K562 (cell line): ENCODE data around the gene RASIP1. TPM values are rescaled to one million over a fixed set of nuclear protein-coding genes. Genes with fewer than 3 reads are reported as not detected.

Source experiments
- ELF4 ChIP-seq: fragments of 450-650 bp; formaldehyde crosslinking; IDR thresholded peaks from 2 replicates; pipeline ENCODE4 v1.4.0; 2022; ENCODE audit warnings: missing genetic modification characterization
- MTF1 ChIP-seq: fragments of 250-450 bp; sonication (Bioruptor Pico); IDR thresholded peaks from 2 replicates; pipeline ENCODE4 v1.9.0; 2021; ENCODE audit warnings: moderate library complexity, mild to moderate bottlenecking, inconsistent platforms, borderline replicate concordance
- NCOR1 ChIP-seq: fragments of 450-650 bp; IDR thresholded peaks from 2 replicates; pipeline ENCODE4 v1.6.1; 2016; ENCODE audit warnings: mild to moderate bottlenecking, moderate library complexity
- PURB ChIP-seq: sonication (generic); formaldehyde crosslinking; IDR thresholded peaks from 2 replicates; pipeline ENCODE4 v1.9.0; 2021; ENCODE audit warnings: low read depth, mild to moderate bottlenecking, missing genetic modification reagents
- TAF15 ChIP-seq: fragments of 200-400 bp; formaldehyde crosslinking; IDR thresholded peaks from 2 replicates; pipeline ENCODE4 v1.6.1; 2017; ENCODE audit warnings: mild to moderate bottlenecking, low read depth, low read length, moderate library complexity
- ZKSCAN3 ChIP-seq: fragments of 250-450 bp; sonication (Bioruptor Pico); IDR thresholded peaks from 2 replicates; pipeline ENCODE4 v1.4.0; 2020
- ZNF778 ChIP-seq: fragments of 450-650 bp; formaldehyde crosslinking; IDR thresholded peaks from 2 replicates; pipeline ENCODE4 v1.4.0; 2020; ENCODE audit warnings: mild to moderate bottlenecking, moderate library complexity
- ZNF79 ChIP-seq: fragments of 250-450 bp; sonication (Bioruptor Pico); IDR thresholded peaks from 2 replicates; pipeline ENCODE4 v1.4.0; 2020; ENCODE audit warnings: low read depth, mild to moderate bottlenecking, moderate library complexity
- polyA plus RNA-seq, 8 experiments: library from polyadenylated mRNA; depleted of rRNA in 4 of 8; stranded (reverse) in 5 of 8; unstranded in 3 of 8; fragments of >200 nt; fragmentation: Nextera tagmentation in 2 of 8; fragmentation: Illumina TruSeq in 1 of 8; extraction: Ambion mirVana in 2 of 8; extraction: Trizol in 1 of 8; gene quantifications; 2 replicates each; pipeline versions ENCODE4 v1.2.1 to v1.2.3, GENCODE V29; 2011 to 2014; ENCODE audit warnings: inconsistent platforms in 1 of 8, missing spikeins in 1 of 8
- total RNA-seq, 7 experiments: library from RNA; depleted of rRNA in 6 of 7; stranded (reverse); fragments of >200 nt in 6 of 7; fragmentation: Illumina TruSeq in 2 of 7; extraction: Trizol in 2 of 7; gene quantifications; 2 replicates each; pipeline versions ENCODE4 v1.2.1 to v1.2.3, GENCODE V29; 2011 to 2021; ENCODE audit warnings: low replicate concordance in 1 of 7
- TF ChIP-seq, protein P1 (sequence below): fragments of 200-600 bp; sonication (generic); IDR thresholded peaks from one replicate; pipeline ENCODE4 v1.6.1; 2012; ENCODE audit warnings: mild to moderate bottlenecking, low read depth, low read length, inconsistent platforms
- TF ChIP-seq, protein P2 (sequence below): fragments of 450-650 bp; IDR thresholded peaks from 2 replicates; pipeline ENCODE4 v1.7.0; 2016; ENCODE audit warnings: borderline replicate concordance
- TF ChIP-seq, protein P3 (sequence below): fragments of 450-650 bp; formaldehyde crosslinking; IDR thresholded peaks from 2 replicates; pipeline ENCODE4 v1.4.0; 2022; ENCODE audit warnings: missing genetic modification characterization

The RASIP1 gene
- total and polyA plus RNA-seq, 9 of the 15 experiments (the other 6 are each of a cell fraction or from before 2014, with no cell fraction given) = 0.20 to 4.7 (median 1.5) TPM

DNA sequence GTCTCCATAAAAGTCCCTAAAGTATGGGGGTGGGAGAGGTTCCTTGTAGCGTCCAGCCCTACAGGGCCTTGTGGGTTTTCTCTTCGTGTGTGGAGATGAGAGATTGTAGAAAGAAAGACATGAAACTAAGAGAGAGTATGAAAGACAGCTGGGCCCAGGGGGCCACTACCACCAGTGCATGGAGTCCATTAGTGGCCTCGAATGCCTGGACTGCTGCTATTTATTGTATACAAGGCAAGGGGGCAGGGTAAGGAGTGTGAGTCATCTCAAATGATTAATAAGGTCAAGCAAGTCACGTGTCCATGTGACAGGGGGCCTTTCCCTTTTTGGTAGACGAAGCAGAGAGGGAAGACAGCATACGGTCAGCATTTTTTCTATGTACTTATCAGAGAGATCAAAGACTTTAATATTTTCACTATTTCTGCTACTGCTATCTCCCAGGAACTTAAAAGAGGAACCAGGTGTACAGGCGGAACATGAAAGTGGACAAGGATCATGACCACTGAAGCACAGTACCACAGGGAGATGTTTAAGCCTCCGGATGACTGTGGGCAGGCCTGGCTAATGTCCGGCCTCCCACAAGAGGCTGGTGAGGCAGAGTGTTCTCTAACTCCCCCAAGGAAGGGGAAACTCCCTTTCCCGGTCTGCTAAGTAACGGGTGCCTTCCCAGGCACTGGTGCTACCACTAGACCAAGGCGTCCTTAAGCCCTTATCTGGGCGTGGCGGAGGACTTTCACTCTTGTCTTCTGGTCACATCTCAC lies 40.4 kb upstream of the RASIP1 start (continued):
- TF ChIP-seq, protein P1, sequence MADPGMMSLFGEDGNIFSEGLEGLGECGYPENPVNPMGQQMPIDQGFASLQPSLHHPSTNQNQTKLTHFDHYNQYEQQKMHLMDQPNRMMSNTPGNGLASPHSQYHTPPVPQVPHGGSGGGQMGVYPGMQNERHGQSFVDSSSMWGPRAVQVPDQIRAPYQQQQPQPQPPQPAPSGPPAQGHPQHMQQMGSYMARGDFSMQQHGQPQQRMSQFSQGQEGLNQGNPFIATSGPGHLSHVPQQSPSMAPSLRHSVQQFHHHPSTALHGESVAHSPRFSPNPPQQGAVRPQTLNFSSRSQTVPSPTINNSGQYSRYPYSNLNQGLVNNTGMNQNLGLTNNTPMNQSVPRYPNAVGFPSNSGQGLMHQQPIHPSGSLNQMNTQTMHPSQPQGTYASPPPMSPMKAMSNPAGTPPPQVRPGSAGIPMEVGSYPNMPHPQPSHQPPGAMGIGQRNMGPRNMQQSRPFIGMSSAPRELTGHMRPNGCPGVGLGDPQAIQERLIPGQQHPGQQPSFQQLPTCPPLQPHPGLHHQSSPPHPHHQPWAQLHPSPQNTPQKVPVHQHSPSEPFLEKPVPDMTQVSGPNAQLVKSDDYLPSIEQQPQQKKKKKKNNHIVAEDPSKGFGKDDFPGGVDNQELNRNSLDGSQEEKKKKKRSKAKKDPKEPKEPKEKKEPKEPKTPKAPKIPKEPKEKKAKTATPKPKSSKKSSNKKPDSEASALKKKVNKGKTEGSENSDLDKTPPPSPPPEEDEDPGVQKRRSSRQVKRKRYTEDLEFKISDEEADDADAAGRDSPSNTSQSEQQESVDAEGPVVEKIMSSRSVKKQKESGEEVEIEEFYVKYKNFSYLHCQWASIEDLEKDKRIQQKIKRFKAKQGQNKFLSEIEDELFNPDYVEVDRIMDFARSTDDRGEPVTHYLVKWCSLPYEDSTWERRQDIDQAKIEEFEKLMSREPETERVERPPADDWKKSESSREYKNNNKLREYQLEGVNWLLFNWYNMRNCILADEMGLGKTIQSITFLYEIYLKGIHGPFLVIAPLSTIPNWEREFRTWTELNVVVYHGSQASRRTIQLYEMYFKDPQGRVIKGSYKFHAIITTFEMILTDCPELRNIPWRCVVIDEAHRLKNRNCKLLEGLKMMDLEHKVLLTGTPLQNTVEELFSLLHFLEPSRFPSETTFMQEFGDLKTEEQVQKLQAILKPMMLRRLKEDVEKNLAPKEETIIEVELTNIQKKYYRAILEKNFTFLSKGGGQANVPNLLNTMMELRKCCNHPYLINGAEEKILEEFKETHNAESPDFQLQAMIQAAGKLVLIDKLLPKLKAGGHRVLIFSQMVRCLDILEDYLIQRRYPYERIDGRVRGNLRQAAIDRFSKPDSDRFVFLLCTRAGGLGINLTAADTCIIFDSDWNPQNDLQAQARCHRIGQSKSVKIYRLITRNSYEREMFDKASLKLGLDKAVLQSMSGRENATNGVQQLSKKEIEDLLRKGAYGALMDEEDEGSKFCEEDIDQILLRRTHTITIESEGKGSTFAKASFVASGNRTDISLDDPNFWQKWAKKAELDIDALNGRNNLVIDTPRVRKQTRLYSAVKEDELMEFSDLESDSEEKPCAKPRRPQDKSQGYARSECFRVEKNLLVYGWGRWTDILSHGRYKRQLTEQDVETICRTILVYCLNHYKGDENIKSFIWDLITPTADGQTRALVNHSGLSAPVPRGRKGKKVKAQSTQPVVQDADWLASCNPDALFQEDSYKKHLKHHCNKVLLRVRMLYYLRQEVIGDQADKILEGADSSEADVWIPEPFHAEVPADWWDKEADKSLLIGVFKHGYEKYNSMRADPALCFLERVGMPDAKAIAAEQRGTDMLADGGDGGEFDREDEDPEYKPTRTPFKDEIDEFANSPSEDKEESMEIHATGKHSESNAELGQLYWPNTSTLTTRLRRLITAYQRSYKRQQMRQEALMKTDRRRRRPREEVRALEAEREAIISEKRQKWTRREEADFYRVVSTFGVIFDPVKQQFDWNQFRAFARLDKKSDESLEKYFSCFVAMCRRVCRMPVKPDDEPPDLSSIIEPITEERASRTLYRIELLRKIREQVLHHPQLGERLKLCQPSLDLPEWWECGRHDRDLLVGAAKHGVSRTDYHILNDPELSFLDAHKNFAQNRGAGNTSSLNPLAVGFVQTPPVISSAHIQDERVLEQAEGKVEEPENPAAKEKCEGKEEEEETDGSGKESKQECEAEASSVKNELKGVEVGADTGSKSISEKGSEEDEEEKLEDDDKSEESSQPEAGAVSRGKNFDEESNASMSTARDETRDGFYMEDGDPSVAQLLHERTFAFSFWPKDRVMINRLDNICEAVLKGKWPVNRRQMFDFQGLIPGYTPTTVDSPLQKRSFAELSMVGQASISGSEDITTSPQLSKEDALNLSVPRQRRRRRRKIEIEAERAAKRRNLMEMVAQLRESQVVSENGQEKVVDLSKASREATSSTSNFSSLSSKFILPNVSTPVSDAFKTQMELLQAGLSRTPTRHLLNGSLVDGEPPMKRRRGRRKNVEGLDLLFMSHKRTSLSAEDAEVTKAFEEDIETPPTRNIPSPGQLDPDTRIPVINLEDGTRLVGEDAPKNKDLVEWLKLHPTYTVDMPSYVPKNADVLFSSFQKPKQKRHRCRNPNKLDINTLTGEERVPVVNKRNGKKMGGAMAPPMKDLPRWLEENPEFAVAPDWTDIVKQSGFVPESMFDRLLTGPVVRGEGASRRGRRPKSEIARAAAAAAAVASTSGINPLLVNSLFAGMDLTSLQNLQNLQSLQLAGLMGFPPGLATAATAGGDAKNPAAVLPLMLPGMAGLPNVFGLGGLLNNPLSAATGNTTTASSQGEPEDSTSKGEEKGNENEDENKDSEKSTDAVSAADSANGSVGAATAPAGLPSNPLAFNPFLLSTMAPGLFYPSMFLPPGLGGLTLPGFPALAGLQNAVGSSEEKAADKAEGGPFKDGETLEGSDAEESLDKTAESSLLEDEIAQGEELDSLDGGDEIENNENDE = no peak
- TF ChIP-seq MTF1 (no peak), ELF4 (CRISPR knock-in tag) (no peak), NCOR1 (peak; percentile 57), TAF15 (no peak), PURB (CRISPR knock-in tag) (no peak), ZNF778 (CRISPR knock-in tag) (no peak), ZKSCAN3 (CRISPR knock-in tag) (no peak), ZNF79 (CRISPR knock-in tag) (no peak)
- TF ChIP-seq, protein P2, sequence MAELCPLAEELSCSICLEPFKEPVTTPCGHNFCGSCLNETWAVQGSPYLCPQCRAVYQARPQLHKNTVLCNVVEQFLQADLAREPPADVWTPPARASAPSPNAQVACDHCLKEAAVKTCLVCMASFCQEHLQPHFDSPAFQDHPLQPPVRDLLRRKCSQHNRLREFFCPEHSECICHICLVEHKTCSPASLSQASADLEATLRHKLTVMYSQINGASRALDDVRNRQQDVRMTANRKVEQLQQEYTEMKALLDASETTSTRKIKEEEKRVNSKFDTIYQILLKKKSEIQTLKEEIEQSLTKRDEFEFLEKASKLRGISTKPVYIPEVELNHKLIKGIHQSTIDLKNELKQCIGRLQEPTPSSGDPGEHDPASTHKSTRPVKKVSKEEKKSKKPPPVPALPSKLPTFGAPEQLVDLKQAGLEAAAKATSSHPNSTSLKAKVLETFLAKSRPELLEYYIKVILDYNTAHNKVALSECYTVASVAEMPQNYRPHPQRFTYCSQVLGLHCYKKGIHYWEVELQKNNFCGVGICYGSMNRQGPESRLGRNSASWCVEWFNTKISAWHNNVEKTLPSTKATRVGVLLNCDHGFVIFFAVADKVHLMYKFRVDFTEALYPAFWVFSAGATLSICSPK = no peak
- TF ChIP-seq, protein P3, sequence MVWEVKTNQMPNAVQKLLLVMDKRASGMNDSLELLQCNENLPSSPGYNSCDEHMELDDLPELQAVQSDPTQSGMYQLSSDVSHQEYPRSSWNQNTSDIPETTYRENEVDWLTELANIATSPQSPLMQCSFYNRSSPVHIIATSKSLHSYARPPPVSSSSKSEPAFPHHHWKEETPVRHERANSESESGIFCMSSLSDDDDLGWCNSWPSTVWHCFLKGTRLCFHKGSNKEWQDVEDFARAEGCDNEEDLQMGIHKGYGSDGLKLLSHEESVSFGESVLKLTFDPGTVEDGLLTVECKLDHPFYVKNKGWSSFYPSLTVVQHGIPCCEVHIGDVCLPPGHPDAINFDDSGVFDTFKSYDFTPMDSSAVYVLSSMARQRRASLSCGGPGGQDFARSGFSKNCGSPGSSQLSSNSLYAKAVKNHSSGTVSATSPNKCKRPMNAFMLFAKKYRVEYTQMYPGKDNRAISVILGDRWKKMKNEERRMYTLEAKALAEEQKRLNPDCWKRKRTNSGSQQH (CRISPR knock-in tag) = no peak
